ENCODE measurements around the gene L3MBTL4.

Gene L3MBTL4

GRCh38 chr18:6406910-6407470 is 7.7 kb downstream of the L3MBTL4 start:
- TF ChIP-seq CTCF (IDR thresholded peaks at IDR 0.05; ENCODE audit: control insufficient read depth, extremely low read depth, insufficient read depth): no peak
- DNase-seq (ENCODE audit: low read depth): no peak
- no peak overlapping the region for H3K4me3 ChIP-seq (ENCODE audit: low read depth, low read length)

- TF ChIP-seq CTCF (IDR thresholded peaks at IDR 0.05; ENCODE audit: control insufficient read depth, extremely low read depth, insufficient read depth): no peak
- no peak for DNase-seq (ENCODE audit: low read depth)
- H3K4me3 ChIP-seq (ENCODE audit: low read depth, low read length): no peak overlapping the region
Observed at GRCh38 chr18:6406075-6406909, 8.4 kb downstream of the L3MBTL4 start.

DNA sequence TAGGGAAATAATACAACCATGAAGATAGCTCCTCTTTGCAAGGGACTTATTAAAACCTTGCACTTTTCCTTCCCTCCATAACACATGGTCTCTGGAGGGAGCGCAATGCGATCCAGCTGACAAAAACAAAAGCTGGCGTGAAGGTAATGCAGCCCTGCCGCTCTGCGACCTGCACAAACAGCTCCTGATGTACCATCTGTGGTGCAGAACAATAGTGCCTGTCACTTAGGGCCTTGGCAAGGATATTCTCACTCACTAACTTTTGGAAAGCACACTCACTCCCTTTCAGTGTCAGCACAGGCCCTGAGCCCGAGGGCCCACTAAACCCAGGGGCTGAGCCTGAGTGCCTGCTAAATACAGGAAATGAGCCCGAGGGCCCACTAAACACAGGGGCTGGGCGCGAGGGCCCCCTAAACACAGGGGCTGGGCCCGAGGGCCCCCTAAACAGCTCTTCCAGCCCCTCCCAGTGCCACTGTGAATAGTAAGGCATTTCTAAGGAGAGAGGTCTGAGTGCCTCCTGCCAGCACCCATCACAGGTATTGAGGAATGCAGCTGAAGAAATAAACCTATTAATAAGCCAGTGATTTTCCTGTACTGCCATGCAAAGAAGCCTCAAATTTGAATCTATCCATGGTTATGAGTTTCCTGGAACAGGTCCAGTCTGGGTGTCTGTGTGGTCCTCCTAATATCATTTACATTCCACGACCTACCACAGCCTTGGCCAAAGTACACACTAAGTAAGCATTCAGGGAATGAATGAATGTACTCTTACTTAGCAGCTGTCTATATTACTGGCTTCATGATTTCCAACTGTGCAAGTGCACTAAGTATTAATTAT is 9.3 kb downstream of the L3MBTL4 start:
- no peak for DNase-seq (ENCODE audit: low read depth)
- no peak for TF ChIP-seq CTCF (IDR thresholded peaks at IDR 0.05; ENCODE audit: control insufficient read depth, extremely low read depth, insufficient read depth)

GRCh38 chr18:6404834-6405233 is 9.9 kb downstream of the L3MBTL4 start:
- no peak for DNase-seq (ENCODE audit: low read depth)
- no peak overlapping the region for H3K4me3 ChIP-seq (ENCODE audit: low read depth, low read length)
- no peak for TF ChIP-seq CTCF (IDR thresholded peaks at IDR 0.05; ENCODE audit: control insufficient read depth, extremely low read depth, insufficient read depth)

More for the DNA sequence above, 9.3 kb downstream of the L3MBTL4 start:
- no peak overlapping the region for H3K4me3 ChIP-seq (ENCODE audit: low read depth, low read length)

- no peak overlapping the region for H3K4me3 ChIP-seq (ENCODE audit: low read depth, low read length)
- peak; percentile 60 for TF ChIP-seq CTCF (IDR thresholded peaks at IDR 0.05; ENCODE audit: control insufficient read depth, extremely low read depth, insufficient read depth)
- no peak for DNase-seq (ENCODE audit: low read depth)
Observed at GRCh38 chr18:6401687-6402086, 13.0 kb downstream of the L3MBTL4 start.

DNA sequence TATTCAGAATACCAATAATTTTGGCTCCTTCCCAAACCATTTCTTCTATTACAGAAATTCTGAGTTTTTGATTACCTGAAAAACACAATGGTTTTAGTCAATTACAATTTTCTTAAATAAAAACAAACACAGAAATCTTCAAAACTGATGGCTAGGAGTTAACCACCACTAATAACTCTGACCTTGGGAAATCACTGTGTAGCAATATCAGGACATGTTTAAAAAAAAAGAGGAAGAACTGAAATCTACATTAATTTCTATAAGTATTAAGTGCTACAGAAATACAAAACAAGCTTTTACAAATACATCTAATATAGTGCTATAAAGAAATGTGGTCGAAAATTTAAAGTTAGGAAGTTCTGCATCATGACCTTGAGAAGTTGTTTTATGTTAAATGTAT is 14.9 kb downstream of the L3MBTL4 start:
- TF ChIP-seq CTCF (IDR thresholded peaks at IDR 0.05; ENCODE audit: control insufficient read depth, extremely low read depth, insufficient read depth): no peak
- H3K4me3 ChIP-seq (ENCODE audit: low read depth, low read length): no peak overlapping the region
- DNase-seq (ENCODE audit: low read depth): no peak
